CD4-positive, alpha-beta T cell treated with Interleukin-10 for 1 hour (primary cell): ENCODE measurements around the gene MED4.
"Not testable (repeated sequence)": the region's sequence is repeated elsewhere in the genome, so short reads cannot be mapped to it uniquely, and the experiment has no call there.

ENCODE experiments used
- DNase-seq: peaks from one replicate; pipeline ENCODE4 v3.0.0-alpha.2; 2020

Gene MED4

GRCh38 chr13:48093588-48093987 is 1.3 kb downstream of the MED4 start:
- no peak for DNase-seq

GRCh38 chr13:48086272-48086671 is 8.6 kb downstream of the MED4 start:
- no peak for DNase-seq

GRCh38 chr13:48081739-48082138 is 13.2 kb downstream of the MED4 start:
- DNase-seq: no peak

- DNase-seq: peak; percentile 45
Measured at GRCh38 chr13:48078251-48078656, 16.6 kb downstream of the MED4 start.

GRCh38 chr13:48074006-48074405 is 20.9 kb downstream of the MED4 start:
- DNase-seq: no peak

DNA sequence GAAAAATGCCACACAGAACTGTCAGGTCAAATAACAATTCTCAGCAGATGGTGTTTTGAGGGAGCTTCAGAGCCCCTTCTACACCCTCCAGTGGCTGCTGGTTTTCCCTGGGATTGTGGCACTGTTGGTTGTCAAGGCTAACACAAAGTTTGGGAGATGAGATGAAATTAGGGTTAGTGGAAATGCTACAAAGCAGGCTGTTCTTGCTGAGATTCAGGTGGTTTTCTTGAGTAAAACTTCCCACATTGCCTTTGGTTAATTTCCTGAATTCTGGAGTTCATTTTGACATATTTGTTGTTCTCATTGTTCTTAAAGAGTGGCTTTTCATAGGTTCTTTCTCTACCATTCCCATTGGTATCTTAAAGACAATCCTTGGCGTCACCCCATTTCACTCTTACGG is 22.1 kb downstream of the MED4 start:
- no peak for DNase-seq

DNA sequence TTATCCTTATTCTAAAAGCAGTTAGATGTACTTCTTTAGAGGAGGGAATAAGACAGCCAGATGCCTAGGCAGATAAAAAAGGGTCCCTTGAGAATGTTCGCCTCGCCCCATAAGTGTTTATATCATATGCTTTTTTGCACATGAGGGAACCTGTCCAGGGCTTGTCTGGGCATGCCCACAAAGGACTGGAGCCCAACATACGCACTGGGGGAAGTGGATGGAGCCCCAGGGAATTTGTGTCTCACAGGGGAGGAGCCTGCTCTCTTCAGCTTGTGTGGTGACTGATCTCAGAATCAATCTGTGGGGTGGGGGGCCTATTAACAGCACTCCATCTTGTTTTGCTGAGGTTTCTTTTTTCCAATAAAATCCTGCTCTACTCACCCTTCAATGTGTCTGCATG is 22.6 kb downstream of the MED4 start:
- no peak for DNase-seq

GRCh38 chr13:48070942-48071341 is 24.0 kb downstream of the MED4 start:
- no peak for DNase-seq

DNA sequence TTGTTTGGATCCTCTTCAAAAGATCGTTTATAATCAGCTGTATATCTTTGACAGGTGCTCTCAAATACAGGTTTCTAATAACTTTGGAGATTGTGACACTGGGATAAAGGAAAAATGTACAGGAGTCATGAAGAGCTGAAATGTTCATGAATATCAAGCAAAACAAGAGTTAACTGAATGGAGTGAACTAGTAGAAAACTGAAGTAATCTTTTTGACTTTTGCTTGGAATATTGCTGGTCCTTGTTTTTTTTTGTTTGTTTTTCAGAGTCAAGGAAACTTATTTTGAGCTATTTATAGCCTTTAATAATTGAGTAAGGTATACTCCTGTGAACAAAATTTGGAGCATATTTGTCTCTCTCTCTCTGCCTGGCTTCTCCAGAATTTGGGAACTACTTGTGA is 25.3 kb downstream of the MED4 start:
- DNase-seq: no peak

DNA sequence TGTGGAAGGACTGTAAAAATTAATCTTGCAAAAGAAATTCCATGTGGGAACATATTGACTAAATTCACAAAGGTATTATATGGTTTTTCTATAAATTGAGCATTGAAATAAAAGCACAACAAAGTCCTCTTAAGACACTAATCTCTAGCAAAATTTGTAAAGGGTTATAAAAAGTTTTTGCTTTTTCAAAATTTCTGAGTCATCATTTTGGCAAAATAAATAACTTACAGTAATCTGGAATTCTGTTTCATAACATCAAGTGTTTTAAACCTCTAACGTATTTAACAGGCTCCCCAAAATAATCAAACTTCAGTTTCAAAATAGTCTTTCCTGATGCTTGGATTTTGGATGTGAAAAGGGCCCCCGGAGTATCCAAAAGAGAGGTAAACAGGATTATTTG is 26.0 kb downstream of the MED4 start:
- DNase-seq: no peak

GRCh38 chr13:48068036-48068435 is 26.9 kb downstream of the MED4 start:
- DNase-seq: peak; percentile 13

- DNase-seq: peak; percentile 20
Measured at GRCh38 chr13:48066310-48066989, 28.5 kb downstream of the MED4 start.

- not testable (repeated sequence) for DNase-seq
Measured at GRCh38 chr13:48059951-48060350, 35.0 kb downstream of the MED4 start.

GRCh38 chr13:48058536-48058935 is 36.4 kb downstream of the MED4 start:
- not testable (repeated sequence) for DNase-seq

DNA sequence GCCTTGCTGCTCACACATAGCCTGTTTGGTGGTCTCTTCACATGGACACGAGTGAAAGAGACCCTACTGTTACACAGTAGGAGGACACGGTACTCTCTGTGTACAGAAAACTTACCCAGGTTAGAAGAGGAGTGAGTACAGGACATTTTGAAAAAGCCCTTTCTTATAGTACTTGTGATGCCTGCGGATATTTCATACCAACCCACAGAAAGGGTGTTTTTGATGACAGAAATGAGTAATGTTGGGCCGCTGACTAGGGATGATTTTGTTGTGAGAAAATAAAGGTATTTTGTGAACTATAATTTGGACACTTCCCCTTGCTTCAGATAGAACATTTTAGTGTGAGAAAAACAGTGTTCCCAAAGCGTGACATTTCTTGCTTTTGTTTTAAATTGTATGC is 39.2 kb downstream of the MED4 start:
- no peak for DNase-seq

GRCh38 chr13:48054601-48055000 is 40.3 kb downstream of the MED4 start:
- DNase-seq: no peak

DNA sequence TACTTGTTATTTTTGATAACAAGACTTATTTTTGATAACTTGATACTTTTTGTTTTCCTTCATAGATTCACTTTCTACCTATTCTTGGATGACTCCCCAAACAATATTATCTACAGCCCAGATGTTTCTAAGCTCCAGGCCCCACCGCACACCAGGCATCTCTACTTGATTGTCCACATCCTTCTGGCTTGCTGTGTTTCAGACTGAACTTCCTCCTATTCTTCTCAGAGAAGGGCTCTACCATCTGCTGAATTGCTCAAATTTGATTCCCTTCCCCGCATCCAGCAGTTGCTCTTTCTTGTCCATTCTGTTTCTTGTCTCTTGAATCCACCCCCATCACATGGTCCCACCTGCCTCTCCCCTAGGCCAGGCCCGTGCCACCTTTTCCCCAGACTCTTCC is 44.4 kb downstream of the MED4 start:
- DNase-seq: no peak

DNA sequence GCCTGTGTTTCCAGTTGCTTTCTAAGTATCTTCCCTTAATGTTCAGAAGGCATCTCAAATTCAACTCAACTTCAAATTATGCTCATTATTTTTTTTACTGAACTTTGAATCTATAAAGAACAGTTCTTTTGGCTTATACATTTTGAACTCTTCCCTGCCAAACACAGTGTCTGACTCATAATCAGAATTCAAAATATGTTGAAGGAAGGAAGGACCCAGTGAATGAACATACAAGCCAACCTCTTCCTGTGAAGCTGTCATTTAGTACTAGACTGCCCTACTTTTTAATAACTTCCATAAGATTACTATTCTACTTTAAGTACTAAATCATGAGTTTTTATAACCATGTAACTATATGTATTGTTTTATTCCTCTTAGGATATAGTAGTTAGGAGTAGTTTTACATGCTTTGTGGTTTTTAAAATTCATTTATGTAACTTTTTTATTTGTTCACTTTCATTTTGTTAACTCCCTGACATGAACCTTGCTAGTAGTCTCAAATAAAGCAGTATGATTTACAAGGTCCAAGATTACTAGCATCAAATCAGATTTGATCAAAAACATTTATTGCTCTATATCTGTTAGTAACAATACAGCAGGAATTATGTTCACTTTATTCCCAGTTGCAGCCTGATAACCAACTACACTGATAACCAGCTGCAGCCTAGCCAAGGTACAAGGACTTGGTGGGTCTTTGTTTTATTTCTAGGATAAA is 51.0 kb downstream of the MED4 start:
- no peak for DNase-seq

DNA sequence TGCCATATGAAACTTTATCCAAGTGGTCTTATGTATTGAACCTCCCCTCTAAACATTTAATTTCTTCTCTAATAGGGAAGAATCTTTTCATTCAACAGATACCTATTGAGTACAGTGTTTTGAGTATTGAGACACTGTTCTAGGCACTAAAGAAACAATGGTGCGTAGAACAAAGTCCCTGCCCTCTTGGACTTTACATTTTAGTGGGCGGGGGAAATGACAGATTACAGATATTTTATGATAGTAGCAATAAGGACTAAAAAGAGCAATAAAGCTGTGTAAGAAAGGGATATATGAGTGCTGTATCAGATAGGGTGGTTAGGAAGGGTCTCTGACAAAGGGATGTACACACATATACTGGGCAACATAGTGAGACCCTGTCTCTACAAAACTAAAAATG is 52.0 kb downstream of the MED4 start:
- no peak for DNase-seq

- DNase-seq: no peak
Measured at GRCh38 chr13:48040896-48041295, 54.0 kb downstream of the MED4 start.

- DNase-seq: no peak
Measured at GRCh38 chr13:48040049-48040448, 54.9 kb downstream of the MED4 start.

DNA sequence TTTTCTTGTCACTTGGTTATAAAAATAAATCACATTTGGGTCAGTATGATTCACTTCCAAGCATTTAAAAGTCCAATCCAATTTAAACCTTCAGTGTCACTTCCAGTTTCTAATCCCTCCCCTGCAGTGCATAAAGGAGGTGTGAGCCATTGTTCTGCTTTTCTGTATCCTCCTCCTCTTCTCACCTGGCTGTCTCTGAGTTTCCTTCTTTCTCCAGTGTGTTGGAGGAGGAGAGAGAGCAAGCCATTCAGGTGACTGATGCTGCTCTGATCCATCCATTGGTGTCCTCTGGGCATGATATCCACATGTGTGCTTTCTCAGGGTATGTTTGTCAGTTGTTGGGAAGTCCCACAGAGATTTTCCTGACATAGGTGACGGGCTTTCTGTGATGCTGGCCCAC is 56.1 kb downstream of the MED4 start:
- peak; percentile 7 for DNase-seq

GRCh38 chr13:48037346-48038173 is 57.3 kb downstream of the MED4 start, which contains the start of gene NUDT15:
Gene NUDT15, plus strand, starts transcription at chr13:48037726. Its CDS starts 21 bp downstream, at chr13:48037747.
- DNase-seq: peak; percentile 97

GRCh38 chr13:48029859-48030258 is 65.0 kb downstream of the MED4 start:
- no peak for DNase-seq
